ENCODE results near the gene ZNF692. TPM values are rescaled to one million over a fixed set of nuclear protein-coding genes. Genes with fewer than 3 reads are reported as not detected.
"Not testable (repeated sequence)": the region's sequence is repeated elsewhere in the genome, so short reads cannot be mapped to it uniquely, and the experiment has no call there.

Gene ZNF692
- total and polyA plus RNA-seq, 8 donors = 31.9 to 66.6 (median 57.3) TPM

DNA sequence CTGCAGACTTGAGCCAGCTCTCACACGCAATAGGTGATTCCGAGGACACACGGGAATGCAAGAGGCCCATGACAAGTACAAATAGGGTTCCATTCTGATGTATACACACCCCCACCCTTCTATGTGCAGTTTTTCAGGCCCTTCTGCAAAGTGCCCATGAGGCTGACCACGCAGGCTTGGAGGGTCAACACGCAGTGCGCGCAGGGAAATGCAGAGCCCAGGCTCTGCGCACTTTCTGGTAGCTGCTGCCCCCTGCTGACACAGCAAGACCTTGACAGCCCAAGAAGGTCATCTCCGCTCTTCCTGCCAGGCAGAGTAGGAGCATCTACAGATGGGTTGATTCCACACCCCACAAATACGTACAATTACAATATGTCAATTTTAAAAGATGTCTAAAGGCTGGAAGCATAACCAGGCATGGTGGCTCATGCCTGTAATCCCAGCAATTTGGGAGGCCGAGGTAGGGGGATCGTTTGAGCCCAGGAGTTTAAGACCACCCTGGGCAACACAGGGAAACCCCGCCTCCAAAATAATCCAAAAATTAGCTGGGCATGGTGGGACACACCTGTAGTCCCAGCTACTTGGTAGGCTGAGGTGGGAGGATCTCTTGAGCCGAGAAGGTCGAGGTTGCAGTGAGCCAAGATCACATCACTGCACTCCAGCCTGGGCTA is 51.7 kb downstream of the ZNF692 start:
- Histone ChIP-seq H3K27ac (peak overlapping the region in 1 of 2 donors; percentile 15), H3K9me3 (no peaks in the 10 kb centered on the region), H3K27me3 (no peaks in the 10 kb centered on the region), H3K4me3 (no peak overlapping the region), H3K36me3 (peaks cover 0 to 14% of the 10 kb centered on the region in 2 donors), H3K4me1 (peaks cover 0 to 63% of the 10 kb centered on the region in 2 donors)
- DNase-seq (peak; percentile 6 to 90 (median 49)), ATAC-seq (peak; percentile 85)
- TF ChIP-seq CTCF (IDR thresholded peaks at IDR 0.05) = peak; percentile 75 to 78
- intact Hi-C loops (cut with DNase I) = loop anchor here in 1 of 2 donors (5.0 kb wide), 1 partner anchor 180 kb away; no protein-coding TSS in a partner anchor

DNA sequence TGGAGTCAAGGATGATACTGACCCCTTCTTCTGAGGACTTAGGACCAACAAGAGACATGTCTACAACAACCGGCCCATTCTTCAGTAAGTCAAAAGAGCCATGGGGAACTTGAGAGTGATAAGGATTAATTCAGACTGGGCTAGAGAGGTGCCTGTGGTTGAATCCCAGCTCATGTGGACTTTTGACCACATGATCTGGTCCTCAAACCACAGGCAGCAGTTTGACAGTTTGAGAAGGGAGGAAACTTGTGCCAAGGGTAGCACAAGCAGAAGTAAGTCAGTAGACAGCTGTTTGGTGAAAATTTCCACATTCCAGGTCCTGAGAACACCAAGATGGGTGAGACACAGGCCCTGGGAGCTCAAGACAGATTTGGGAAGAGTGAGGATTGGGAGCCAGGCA is 53.0 kb downstream of the ZNF692 start:
- no peaks in the 10 kb centered on the region for H3K27me3 ChIP-seq
- no peak for DNase-seq
- intact Hi-C loops (cut with DNase I) = loop anchor here in 1 of 2 donors (5.0 kb wide), 1 partner anchor 179 kb away; no protein-coding TSS in a partner anchor
- H3K9me3 ChIP-seq = no peaks in the 10 kb centered on the region
- peaks cover 0 to under 1% of the 10 kb centered on the region in 2 donors for H3K36me3 ChIP-seq
- H3K4me3 ChIP-seq = no peak overlapping the region
- TF ChIP-seq CTCF (IDR thresholded peaks at IDR 0.05) = no peak
- peaks cover 0 to 51% of the 10 kb centered on the region in 2 donors for H3K4me1 ChIP-seq
- H3K27ac ChIP-seq = peak overlapping the region in 1 of 2 donors; percentile 90
- peak; percentile 43 for ATAC-seq

DNA sequence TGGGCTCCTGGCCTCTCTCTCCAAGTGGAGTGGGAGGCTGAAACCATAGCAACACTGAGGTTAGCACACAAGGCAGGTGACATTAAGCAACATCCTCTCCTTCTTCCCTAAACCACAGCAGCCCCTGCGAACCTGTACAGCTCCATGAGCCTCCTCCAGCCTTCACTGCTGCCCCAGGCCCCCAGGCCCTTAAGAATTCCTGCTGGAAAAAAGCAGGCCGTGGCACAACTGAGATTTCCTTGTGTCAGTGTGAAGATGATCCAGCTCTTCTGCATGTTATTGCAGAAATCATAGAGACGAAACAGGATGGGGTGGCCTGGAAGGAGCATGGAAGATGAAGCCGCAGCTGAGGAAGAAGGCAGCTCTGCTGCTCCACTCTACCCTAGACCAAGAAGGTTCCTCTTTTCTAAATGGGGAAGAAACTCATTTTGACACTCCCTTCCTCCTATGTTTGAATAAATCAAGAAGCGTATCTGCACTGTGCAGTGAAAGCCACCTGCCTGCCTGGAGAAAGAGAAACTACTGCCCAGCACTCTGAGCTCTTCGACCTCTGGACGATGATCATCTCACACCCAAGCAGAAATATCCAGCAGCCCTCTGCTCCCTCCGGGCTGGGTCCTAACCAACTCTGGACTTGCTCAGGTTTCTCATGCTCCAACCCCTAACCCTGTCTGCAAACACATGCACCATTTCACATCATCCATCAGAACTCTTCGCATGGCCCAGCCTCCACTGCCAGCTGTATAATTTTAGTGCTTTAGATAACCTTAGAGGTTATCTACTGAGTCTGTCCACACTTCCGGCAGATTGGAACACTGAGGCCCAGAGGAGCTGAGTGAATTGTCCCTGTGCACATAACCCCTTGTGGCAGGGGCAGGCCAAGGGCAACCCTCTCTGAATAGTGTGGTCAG is 53.9 kb downstream of the ZNF692 start:
- Histone ChIP-seq H3K4me1 (peaks cover 0 to 44% of the 10 kb centered on the region in 2 donors), H3K36me3 (no peaks in the 10 kb centered on the region), H3K9me3 (no peaks in the 10 kb centered on the region), H3K4me3 (no peak overlapping the region), H3K27ac (peak overlapping the region in 1 of 2 donors; percentile 90), H3K27me3 (no peaks in the 10 kb centered on the region)
- ATAC-seq (peak; percentile 71), DNase-seq (no peak)
- intact Hi-C loops (cut with DNase I) = loop anchor here in 1 of 2 donors (5.0 kb wide), 1 partner anchor 178 kb away; no protein-coding TSS in a partner anchor
- no peak for TF ChIP-seq CTCF (IDR thresholded peaks at IDR 0.05)

GRCh38 chr1:248803501-248803900 is 55.4 kb downstream of the ZNF692 start:
- DNase-seq; H3K36me3 ChIP-seq; H3K9me3 ChIP-seq; H3K4me3 ChIP-seq; H3K27me3 ChIP-seq; intact Hi-C loops (cut with DNase I); ATAC-seq: not testable (repeated sequence)
- Histone ChIP-seq H3K4me1 (peaks cover 0 to 41% of the 10 kb centered on the region in 2 donors), H3K27ac (peak overlapping the region in 1 of 2 donors; percentile 90)

GRCh38 chr1:248802454-248802853 is 56.4 kb downstream of the ZNF692 start:
- no peak overlapping the region for H3K4me3 ChIP-seq
- no peak for ATAC-seq
- TF ChIP-seq CTCF (IDR thresholded peaks at IDR 0.05) = no peak

More at GRCh38 chr1:248802454-248802853, 56.4 kb downstream of the ZNF692 start:
- Histone ChIP-seq H3K9me3 (no peaks in the 10 kb centered on the region), H3K4me1 (peaks cover 0 to 37% of the 10 kb centered on the region in 2 donors), H3K27ac (no peak overlapping the region), H3K36me3 (no peaks in the 10 kb centered on the region), H3K27me3 (no peaks in the 10 kb centered on the region)
- intact Hi-C loops (cut with DNase I) = no loop called here
- DNase-seq = no peak

All from left lung (tissue), 10 donors.